Peyer's patch (tissue), 4 donors: ENCODE results near the gene BPTF.

ENCODE experiments used
- CTCF ChIP-seq, 6 experiments: fragments of 450-650 bp in 4 of 6; fragments of 200-600 bp in 2 of 6; sonication (generic) in 1 of 6; IDR thresholded peaks; one replicate each; pipeline ENCODE4 v1.5.1; 2017 to 2019; ENCODE audit warnings: antibody characterized with exemption in 6 of 6, mild to moderate bottlenecking in 3 of 6, moderate library complexity in 1 of 6
- POLR2A ChIP-seq, 2 donors: fragments of 450-650 bp; IDR thresholded peaks; one replicate each; pipeline ENCODE4 v1.5.1; 2017; ENCODE audit warnings: antibody characterized with exemption in 2 of 2, mild to moderate bottlenecking in 2 of 2, moderate library complexity in 2 of 2

- TF ChIP-seq CTCF (IDR thresholded peaks at IDR 0.05) (no peak), POLR2A (IDR thresholded peaks at IDR 0.05) (no peak)
Measured at GRCh38 chr17:67833946-67834631, 8.8 kb downstream of the BPTF start.
